GM21723 (cell line): Measurements from ENCODE around the gene MYBPC2.

Experiments used
- ATAC-seq: cut with Tn5 transposase; IDR thresholded peaks from one replicate; pipeline ENCODE4 v1.9.1; 2021; ENCODE audit warnings: mild to moderate bottlenecking, moderate library complexity; ENCODE audit not compliant: unreplicated experiment

Gene MYBPC2

DNA sequence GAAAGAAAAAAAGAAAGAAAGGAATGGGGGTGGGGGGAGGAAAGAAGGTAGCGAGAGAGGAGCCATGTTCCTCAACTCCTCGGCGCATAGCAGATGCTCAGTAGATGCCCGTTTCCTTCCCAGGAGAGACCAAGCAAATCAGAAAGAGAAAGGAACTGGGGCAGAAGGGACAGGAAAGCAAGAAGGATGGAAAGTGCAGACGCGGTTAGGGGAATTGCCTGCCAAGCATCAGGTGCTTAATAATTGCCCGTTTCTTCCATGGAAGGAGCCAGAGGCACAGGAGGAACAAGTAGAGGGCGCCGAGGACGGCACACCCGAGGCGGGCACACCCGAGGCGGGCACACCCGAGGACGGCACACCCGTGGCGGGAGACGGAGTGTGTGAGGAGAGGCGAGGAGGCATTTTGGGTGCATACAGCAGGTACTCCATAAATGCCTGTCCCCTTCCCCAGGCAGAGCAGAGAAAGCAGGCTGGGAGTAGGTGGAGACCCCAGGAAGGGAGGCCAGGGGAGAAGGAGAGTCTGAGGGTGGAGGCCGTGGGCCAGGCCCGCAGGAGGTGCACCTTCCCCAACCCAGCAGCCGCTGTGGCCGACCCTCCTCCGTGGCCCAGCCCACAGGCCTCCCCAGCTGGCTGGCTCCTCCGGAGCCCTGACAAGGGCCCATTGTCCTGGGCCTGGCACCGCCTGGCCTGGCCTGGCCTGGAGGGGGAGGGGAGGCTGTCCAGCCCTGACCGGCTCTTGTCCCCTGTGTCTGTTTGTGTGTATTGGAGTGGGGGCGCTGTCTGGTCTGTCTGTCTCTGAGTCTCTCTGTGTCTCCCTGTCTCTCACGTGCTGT is 63.7 kb downstream of the MYBPC2 start:
- ATAC-seq, result no peak

- no peak for ATAC-seq
Measured at GRCh38 chr19:50497022-50497405, 64.3 kb downstream of the MYBPC2 start.

DNA sequence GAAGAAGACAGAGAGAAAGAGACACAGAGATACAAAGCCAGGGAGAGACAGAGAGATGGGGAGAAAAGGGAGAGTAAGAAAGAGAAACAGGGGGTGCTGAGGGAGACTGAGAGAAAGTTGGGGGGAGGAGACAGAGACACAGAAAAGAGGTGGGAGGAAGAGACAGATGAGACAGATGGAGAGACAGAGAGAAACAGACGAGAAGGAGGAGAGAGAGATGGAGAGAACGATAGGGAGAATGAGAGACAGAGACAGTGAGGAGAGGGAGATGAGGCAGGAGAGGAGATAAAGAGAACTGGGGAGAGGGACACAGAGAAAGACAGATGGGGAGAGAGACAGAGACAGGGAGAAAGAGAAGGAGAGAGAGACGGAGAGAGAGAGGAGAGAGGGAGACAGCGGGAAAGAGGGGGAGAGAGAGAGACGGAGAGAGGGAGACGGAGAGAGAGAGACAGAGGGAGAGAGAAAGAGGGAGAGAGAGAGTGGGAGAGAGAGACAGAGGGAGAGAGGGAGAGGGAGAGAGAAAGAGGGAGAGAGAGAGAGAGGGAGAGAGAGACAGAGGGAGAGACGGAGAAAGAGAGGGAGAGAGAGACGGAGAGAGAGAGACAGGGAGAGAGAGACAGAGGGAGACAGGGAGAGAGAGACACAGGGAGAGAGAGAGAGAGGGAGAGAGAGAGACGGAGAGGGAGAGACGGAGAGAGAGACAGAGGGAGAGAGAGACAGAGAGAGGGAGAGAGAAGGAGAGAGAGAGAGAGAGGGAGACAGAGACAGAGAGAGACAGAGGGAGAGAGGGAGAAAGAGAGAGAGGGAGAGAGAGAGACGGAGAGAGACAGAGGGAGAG is 65.7 kb downstream of the MYBPC2 start:
- no peak for ATAC-seq

GRCh38 chr19:50500060-50500752 is 67.5 kb downstream of the MYBPC2 start:
- ATAC-seq, result no peak

DNA sequence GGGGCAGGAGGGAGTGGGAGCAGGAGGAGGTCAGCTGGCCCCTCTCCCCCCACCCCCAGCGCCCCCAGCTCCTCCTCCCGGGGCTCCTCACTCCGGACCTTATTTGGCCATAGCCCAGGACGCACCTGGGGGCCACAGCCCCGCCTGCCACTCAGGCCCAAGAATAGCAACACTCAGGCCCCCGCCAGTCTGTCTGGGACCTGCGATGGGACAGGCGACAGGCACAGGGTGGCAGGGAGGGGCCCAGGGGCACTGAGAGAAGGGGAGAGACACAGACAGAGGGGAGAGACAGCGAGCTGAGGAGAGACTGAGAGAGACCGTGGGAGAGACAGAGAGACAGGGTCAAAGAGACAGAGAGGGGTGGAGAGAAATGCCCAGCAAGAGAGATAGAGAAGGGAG is 68.1 kb downstream of the MYBPC2 start:
- no peak for ATAC-seq

GRCh38 chr19:50501186-50501567 is 68.5 kb downstream of the MYBPC2 start:
- no peak for ATAC-seq

GRCh38 chr19:50501568-50502475 is 69.1 kb downstream of the MYBPC2 start:
- ATAC-seq, result no peak

GRCh38 chr19:50505856-50506611 is 73.3 kb downstream of the MYBPC2 start:
- no peak for ATAC-seq

- no peak for ATAC-seq
Measured at GRCh38 chr19:50506700-50507099, 74.0 kb downstream of the MYBPC2 start.

DNA sequence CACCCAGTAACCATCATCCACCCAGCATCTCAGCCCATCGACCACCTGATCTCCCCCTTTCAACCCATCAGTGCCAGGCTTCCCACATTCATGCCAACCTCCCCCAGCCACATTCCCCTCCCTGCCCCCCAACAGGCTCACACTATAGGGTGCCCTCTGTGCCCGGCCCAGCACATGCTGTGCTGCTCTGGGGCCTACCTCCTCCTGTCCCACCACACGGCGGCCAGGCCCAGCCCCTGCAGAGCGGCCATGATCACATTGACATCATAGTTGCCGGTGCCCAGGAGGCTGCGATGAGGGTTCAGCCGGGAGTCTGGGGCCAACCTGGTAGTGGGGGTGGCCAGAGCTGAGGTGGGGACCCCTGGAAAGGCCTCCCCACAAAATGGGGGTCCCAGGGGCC is 74.7 kb downstream of the MYBPC2 start:
- no peak for ATAC-seq

GRCh38 chr19:50508843-50509190 is 76.1 kb downstream of the MYBPC2 start:
- ATAC-seq, result no peak

DNA sequence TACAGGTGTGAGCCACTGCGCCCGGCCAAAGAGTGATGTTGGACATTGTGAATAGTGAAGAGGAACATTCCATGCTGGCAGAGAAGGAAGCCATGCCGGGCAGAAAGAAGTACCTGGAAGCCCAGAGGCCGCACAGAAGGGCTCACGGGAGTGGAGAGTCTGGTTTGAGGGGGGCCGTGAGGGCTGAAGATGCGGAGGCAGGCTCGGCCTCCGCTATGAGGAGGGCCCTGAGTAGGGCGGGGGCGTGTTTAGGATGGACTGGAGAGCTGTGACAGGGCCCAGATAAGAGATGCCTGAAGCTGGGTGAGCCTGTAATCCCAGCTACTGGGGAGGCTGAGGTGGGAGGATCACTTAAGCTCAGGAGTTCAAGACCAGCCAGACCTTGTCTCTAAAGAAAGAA is 76.7 kb downstream of the MYBPC2 start:
- no peak for ATAC-seq

DNA sequence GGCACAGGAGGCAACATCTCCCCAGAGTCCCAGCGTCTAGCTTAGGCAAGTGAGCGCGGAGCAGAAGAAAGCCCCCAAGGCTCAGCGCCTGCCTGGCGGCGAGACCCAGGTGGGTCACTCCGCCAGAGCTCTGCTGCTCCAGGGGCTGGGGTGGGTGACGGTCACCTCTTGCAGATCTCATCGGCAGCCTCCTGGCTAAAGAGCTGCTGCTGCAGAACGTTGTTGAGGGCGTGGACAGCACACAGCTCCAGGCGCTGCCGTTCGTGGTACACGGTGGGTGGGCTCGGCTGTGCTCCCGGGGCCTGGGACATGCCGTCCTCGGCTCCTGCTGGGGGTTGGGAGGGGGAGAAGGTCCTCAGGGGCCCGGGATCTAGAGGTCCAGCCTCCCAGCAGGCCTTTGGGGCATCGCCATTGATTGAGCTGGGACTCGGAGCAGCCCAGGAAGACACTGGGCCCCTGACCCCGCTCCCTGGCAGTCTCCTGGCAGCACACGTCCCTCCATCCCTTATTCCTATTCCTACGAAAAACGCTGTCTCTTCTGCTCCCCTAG is 77.5 kb downstream of the MYBPC2 start:
- no peak for ATAC-seq

GRCh38 chr19:50510700-50511068 is 78.0 kb downstream of the MYBPC2 start:
- ATAC-seq, result no peak

GRCh38 chr19:50511069-50511822 is 78.6 kb downstream of the MYBPC2 start, which contains the start of gene JOSD2:
Gene JOSD2 (minus strand): TSS chr19:50511191. CDS start chr19:50510431, 760 bp downstream.
- peak; percentile 85 for ATAC-seq

- no peak for ATAC-seq
Measured at GRCh38 chr19:50512112-50512998, 79.7 kb downstream of the MYBPC2 start.

GRCh38 chr19:50512999-50513745 is 80.5 kb downstream of the MYBPC2 start:
- no peak for ATAC-seq
